Measurements from ENCODE around the gene MRPL14. TPM values are rescaled to one million over a fixed set of nuclear protein-coding genes. Genes with fewer than 3 reads are reported as not detected.
"Not testable (repeated sequence)": the region's sequence is repeated elsewhere in the genome, so short reads cannot be mapped to it uniquely, and the experiment has no call there.

MRPL14 gene
- total RNA-seq, 2 experiments from 2014 or later: 10.4 to 11.5 TPM

DNA sequence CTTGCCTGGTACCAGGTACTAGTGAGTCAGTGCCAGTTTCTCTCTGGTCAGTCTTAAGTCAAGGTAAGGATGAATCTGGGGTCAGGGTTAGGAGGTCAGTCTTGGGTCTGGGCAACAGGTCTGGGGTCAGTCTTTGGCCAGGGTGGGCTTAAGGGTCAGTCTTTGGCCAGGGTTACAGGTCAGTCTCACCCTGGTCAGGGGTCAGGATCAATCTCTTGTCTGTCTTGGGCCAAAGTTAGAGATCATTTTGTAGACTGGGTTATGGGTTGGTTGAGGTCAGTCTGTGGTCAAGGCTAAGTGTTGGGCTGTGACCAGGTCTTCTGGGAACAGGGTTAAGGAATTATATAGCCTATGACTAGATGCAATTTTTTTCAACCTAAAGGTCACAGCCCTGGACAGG, 18.6 kb upstream of the MRPL14 start:
- ChIA-PET CTCF (interaction anchor here (0.7 kb wide), 1 partner anchor 376 kb away, joined by 4 read pairs; no protein-coding TSS in a partner anchor), POLR2A (interaction anchor here (0.6 kb wide), 1 partner anchor 8 kb away, joined by 3 read pairs; no protein-coding TSS in a partner anchor)
- H3K4me1 Mint-ChIP-seq (ENCODE audit: low read depth): no peaks in the 10 kb centered on the region
- Histone ChIP-seq H3K4me3 (ENCODE audit: low read length) (no peak overlapping the region), H3K27me3 (ENCODE audit: control insufficient read depth in 1 of 2, insufficient read depth in 2 of 2, low read length in 2 of 2) (no peaks in the 10 kb centered on the region), H3K4me1 (ENCODE audit: insufficient read depth, low read length) (no peaks in the 10 kb centered on the region), H3K9me3 (ENCODE audit: control insufficient read depth in 1 of 2, insufficient read depth in 1 of 2, low read length in 2 of 2) (no peaks in the 10 kb centered on the region), H3K27ac (ENCODE audit: low read depth in 1 of 2, low read length in 2 of 2) (no peak overlapping the region), H3K36me3 (ENCODE audit: insufficient read depth, low read length) (peaks cover 29% of the 10 kb centered on the region)
- intact Hi-C loops (cut with DNase I, micrococcal nuclease): no loop called here
- H3K36me3 Mint-ChIP-seq (ENCODE audit: low read depth): peaks cover 72% of the 10 kb centered on the region
- ATAC-seq (ENCODE audit: poor library complexity) (no peak), DNase-seq (no peak)
- no peaks in the 10 kb centered on the region for H3K9me3 Mint-ChIP-seq
- H3K4me3 Mint-ChIP-seq: no peak overlapping the region
- TF ChIP-seq, protein P1, sequence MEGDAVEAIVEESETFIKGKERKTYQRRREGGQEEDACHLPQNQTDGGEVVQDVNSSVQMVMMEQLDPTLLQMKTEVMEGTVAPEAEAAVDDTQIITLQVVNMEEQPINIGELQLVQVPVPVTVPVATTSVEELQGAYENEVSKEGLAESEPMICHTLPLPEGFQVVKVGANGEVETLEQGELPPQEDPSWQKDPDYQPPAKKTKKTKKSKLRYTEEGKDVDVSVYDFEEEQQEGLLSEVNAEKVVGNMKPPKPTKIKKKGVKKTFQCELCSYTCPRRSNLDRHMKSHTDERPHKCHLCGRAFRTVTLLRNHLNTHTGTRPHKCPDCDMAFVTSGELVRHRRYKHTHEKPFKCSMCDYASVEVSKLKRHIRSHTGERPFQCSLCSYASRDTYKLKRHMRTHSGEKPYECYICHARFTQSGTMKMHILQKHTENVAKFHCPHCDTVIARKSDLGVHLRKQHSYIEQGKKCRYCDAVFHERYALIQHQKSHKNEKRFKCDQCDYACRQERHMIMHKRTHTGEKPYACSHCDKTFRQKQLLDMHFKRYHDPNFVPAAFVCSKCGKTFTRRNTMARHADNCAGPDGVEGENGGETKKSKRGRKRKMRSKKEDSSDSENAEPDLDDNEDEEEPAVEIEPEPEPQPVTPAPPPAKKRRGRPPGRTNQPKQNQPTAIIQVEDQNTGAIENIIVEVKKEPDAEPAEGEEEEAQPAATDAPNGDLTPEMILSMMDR (IDR thresholded peaks at IDR 0.05): no peak
- no peak overlapping the region for H3K27ac Mint-ChIP-seq
- no peaks in the 10 kb centered on the region for H3K27me3 Mint-ChIP-seq

DNA sequence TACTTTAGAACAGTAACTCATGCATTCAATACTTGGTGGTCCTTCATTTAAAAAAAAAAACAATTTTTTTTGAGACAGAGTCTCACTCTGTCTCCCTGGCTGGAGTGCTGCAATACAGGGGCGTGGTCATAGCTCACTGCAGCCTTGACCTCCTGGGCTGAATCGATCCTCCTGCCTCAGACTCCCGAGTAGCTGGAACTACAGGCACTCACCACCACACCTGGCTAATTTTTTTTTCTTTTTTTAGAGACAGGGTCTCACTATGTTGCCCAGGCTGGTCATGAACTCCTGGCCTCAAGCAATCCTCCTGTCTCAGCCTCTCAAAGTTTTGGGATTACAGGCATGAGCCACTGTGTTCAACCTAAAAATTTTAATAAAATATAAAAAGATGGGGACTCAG, 17.3 kb upstream of the MRPL14 start:
- H3K9me3 ChIP-seq (ENCODE audit: control insufficient read depth in 1 of 2, insufficient read depth in 1 of 2, low read length in 2 of 2); H3K4me1 Mint-ChIP-seq (ENCODE audit: low read depth); H3K27me3 Mint-ChIP-seq; H3K4me1 ChIP-seq (ENCODE audit: insufficient read depth, low read length); H3K27me3 ChIP-seq (ENCODE audit: control insufficient read depth in 1 of 2, insufficient read depth in 2 of 2, low read length in 2 of 2); intact Hi-C loops (cut with DNase I, micrococcal nuclease); CTCF ChIA-PET; DNase-seq; POLR2A ChIA-PET; H3K27ac Mint-ChIP-seq; H3K27ac ChIP-seq (ENCODE audit: low read depth in 1 of 2, low read length in 2 of 2); ATAC-seq (ENCODE audit: poor library complexity); H3K4me3 ChIP-seq (ENCODE audit: low read length); H3K9me3 Mint-ChIP-seq; H3K4me3 Mint-ChIP-seq: not testable (repeated sequence)
- peaks cover 35% of the 10 kb centered on the region for H3K36me3 ChIP-seq (ENCODE audit: insufficient read depth, low read length)
- peaks cover 75% of the 10 kb centered on the region for H3K36me3 Mint-ChIP-seq (ENCODE audit: low read depth)

DNA sequence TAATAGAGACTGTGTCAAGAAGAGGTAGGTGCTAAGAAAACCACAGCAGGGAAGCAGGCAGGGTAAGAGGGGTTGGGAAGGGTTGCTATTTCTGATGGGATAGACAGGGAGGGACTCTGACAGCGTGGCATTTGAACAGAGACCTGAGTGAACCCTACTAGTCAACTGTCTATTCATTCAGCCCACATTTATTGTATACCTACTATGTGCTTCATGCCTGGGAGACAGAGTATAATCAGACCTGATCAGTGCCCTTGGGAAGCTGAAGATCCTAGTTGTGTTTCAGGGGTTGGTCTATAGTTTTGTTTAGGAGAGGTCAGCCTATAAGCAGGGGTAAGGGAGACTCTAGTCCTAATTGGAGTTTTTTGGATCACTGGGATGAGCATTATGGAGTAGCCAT, 16.5 kb upstream of the MRPL14 start:
- Mint-ChIP-seq H3K27me3 (no peaks in the 10 kb centered on the region), H3K4me1 (ENCODE audit: low read depth) (no peaks in the 10 kb centered on the region), H3K9me3 (no peaks in the 10 kb centered on the region), H3K36me3 (ENCODE audit: low read depth) (peaks cover 75% of the 10 kb centered on the region), H3K4me3 (no peak overlapping the region), H3K27ac (no peak overlapping the region)
- POLR2A ChIA-PET: no interaction called here
- DNase-seq (no peak), ATAC-seq (ENCODE audit: poor library complexity) (no peak)
- peaks cover 33% of the 10 kb centered on the region for H3K36me3 ChIP-seq (ENCODE audit: insufficient read depth, low read length)
- H3K27ac ChIP-seq (ENCODE audit: low read depth in 1 of 2, low read length in 2 of 2): no peak overlapping the region
- intact Hi-C loops (cut with DNase I, micrococcal nuclease): no loop called here
- no peaks in the 10 kb centered on the region for H3K9me3 ChIP-seq (ENCODE audit: control insufficient read depth in 1 of 2, insufficient read depth in 1 of 2, low read length in 2 of 2)
- H3K4me3 ChIP-seq (ENCODE audit: low read length): no peak overlapping the region
- TF ChIP-seq, protein P1 (IDR thresholded peaks at IDR 0.05): no peak
- H3K27me3 ChIP-seq (ENCODE audit: control insufficient read depth in 1 of 2, insufficient read depth in 2 of 2, low read length in 2 of 2): no peaks in the 10 kb centered on the region
- no peaks in the 10 kb centered on the region for H3K4me1 ChIP-seq (ENCODE audit: insufficient read depth, low read length)
- CTCF ChIA-PET: interaction anchor here (0.6 kb wide), 1 partner anchor 30 kb away, joined by 4 read pairs; no protein-coding TSS in a partner anchor

DNA sequence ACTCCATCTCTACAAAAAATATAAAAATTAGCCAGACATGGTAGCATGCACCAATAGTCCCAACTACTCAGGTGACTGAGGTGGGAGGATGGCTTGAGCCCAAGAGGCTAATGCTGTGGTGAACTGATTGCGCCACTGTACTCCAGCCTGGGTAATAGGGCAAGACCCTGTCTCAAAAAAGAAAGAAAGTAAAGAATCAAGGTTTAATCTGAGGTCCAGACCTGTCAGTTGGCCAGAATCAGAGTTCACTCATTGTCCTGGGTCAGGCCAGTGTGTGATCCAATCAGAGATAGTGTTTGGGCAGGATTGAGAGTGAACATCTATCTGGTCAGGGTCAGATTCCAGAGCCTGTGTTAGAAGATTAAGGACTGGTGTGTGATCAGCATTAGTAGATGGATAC, 15.6 kb upstream of the MRPL14 start:
- no peak overlapping the region for H3K4me3 Mint-ChIP-seq
- POLR2A ChIA-PET: no interaction called here
- peaks cover 33% of the 10 kb centered on the region for H3K36me3 ChIP-seq (ENCODE audit: insufficient read depth, low read length)
- H3K27ac ChIP-seq (ENCODE audit: low read depth in 1 of 2, low read length in 2 of 2): no peak overlapping the region
- TF ChIP-seq, protein P1 (IDR thresholded peaks at IDR 0.05): no peak
- ATAC-seq (ENCODE audit: poor library complexity): no peak
- H3K27me3 Mint-ChIP-seq: no peaks in the 10 kb centered on the region
- no peaks in the 10 kb centered on the region for H3K9me3 ChIP-seq (ENCODE audit: control insufficient read depth in 1 of 2, insufficient read depth in 1 of 2, low read length in 2 of 2)
- CTCF ChIA-PET: no interaction called here
- no peak overlapping the region for H3K27ac Mint-ChIP-seq
- H3K4me1 Mint-ChIP-seq (ENCODE audit: low read depth): no peaks in the 10 kb centered on the region
- H3K36me3 Mint-ChIP-seq (ENCODE audit: low read depth): peaks cover 77% of the 10 kb centered on the region
- no peak for DNase-seq
- no peaks in the 10 kb centered on the region for H3K9me3 Mint-ChIP-seq
- no peaks in the 10 kb centered on the region for H3K4me1 ChIP-seq (ENCODE audit: insufficient read depth, low read length)
- H3K4me3 ChIP-seq (ENCODE audit: low read length): no peak overlapping the region
- intact Hi-C loops (cut with DNase I, micrococcal nuclease): no loop called here
- H3K27me3 ChIP-seq (ENCODE audit: control insufficient read depth in 1 of 2, insufficient read depth in 2 of 2, low read length in 2 of 2): no peaks in the 10 kb centered on the region
